GM23338 (cell line): ENCODE results near the gene TCF3. TPM values are rescaled to one million over a fixed set of nuclear protein-coding genes. Genes with fewer than 3 reads are reported as not detected.

Experiments
- ATAC-seq: fragments of 200-7000 bp; cut with Tn5 transposase; 3 replicates; pipeline ENCODE4 v1.9.1; 2020
- DNase-seq: peaks from one replicate; pipeline ENCODE4 v3.0.0-alpha.2; 2015; ENCODE audit warnings: low spot score
- H2AFZ ChIP-seq: fragments of 200-600 bp; sonication (generic); 2 replicates; pipeline ENCODE4 v1.8.0; 2016; ENCODE audit warnings: antibody characterized with exemption, mild to moderate bottlenecking, moderate library complexity
- H3F3A ChIP-seq: fragments of 200-600 bp; sonication (generic); replicated peaks from 2 replicates; pipeline ENCODE4 v1.8.0; 2017; ENCODE audit warnings: antibody characterized with exemption, mixed run types, low read depth
- H3K27ac ChIP-seq: fragments of 200-600 bp; sonication (generic); 2 replicates; pipeline ENCODE4 v1.6.1; 2016; ENCODE audit warnings: low read depth
- H3K27me3 ChIP-seq: fragments of 200-600 bp; sonication (generic); 2 replicates; pipeline ENCODE4 v1.8.0; 2016; ENCODE audit warnings: mild to moderate bottlenecking, mixed run types, moderate library complexity; ENCODE audit not compliant: insufficient read depth
- H3K36me3 ChIP-seq: fragments of 200-600 bp; sonication (generic); 2 replicates; pipeline ENCODE4 v1.8.0; 2016; ENCODE audit warnings: mild to moderate bottlenecking; ENCODE audit not compliant: insufficient read depth
- H3K4me1 ChIP-seq: fragments of 200-600 bp; sonication (generic); 2 replicates; pipeline ENCODE4 v1.8.0; 2016; ENCODE audit warnings: mild to moderate bottlenecking, moderate library complexity; ENCODE audit not compliant: insufficient read depth
- H3K4me2 ChIP-seq: fragments of 200-600 bp; sonication (generic); 2 replicates; pipeline ENCODE4 v1.7.1; 2017; ENCODE audit warnings: mixed run types
- H3K4me3 ChIP-seq: fragments of 200-600 bp; sonication (generic); 2 replicates; pipeline ENCODE4 v1.6.1; 2016; ENCODE audit warnings: mixed run types
- H3K79me2 ChIP-seq: fragments of 200-600 bp; sonication (generic); replicated peaks from 2 replicates; pipeline ENCODE4 v1.8.0; 2017; ENCODE audit warnings: mild to moderate bottlenecking; ENCODE audit not compliant: insufficient read depth
- H3K9me2 ChIP-seq: fragments of 200-600 bp; sonication (generic); 2 replicates; pipeline ENCODE4 v1.8.0; 2017; ENCODE audit not compliant: insufficient read depth
- H4K20me1 ChIP-seq: fragments of 200-600 bp; sonication (generic); replicated peaks from 2 replicates; pipeline ENCODE4 v1.8.0; 2017; ENCODE audit warnings: mild to moderate bottlenecking; ENCODE audit not compliant: insufficient read depth
- H3K27ac Mint-ChIP-seq: 2 replicates; pipeline ENCODE4 v1.8.0; 2020; ENCODE audit warnings: inconsistent platforms, mild to moderate bottlenecking, moderate library complexity, mixed read lengths
- H3K27me3 Mint-ChIP-seq: 3 replicates; pipeline ENCODE4 v1.8.0; 2022; ENCODE audit warnings: low read depth, mild to moderate bottlenecking, moderate library complexity, mixed read lengths, inconsistent platforms; ENCODE audit not compliant: insufficient read depth, poor library complexity
- H3K36me3 Mint-ChIP-seq: 3 replicates; pipeline ENCODE4 v1.8.0; 2021; ENCODE audit warnings: low read depth, mild to moderate bottlenecking, inconsistent platforms, moderate library complexity, mixed read lengths
- H3K4me1 Mint-ChIP-seq: 3 replicates; pipeline ENCODE4 v1.8.0; 2020; ENCODE audit warnings: mild to moderate bottlenecking, inconsistent platforms, mixed read lengths
- H3K4me3 Mint-ChIP-seq: 3 replicates; pipeline ENCODE4 v1.8.0; 2021; ENCODE audit warnings: moderate library complexity, mild to moderate bottlenecking, inconsistent platforms, mixed read lengths
- H3K9me3 Mint-ChIP-seq: 3 replicates; pipeline ENCODE4 v1.8.0; 2020; ENCODE audit warnings: moderate library complexity, mild to moderate bottlenecking, inconsistent platforms, mixed read lengths
- CREB1 ChIP-seq: fragments of 250-450 bp; sonication (Bioruptor Pico); IDR thresholded peaks from 2 replicates; pipeline ENCODE4 v1.5.0; 2020; ENCODE audit warnings: low read depth, mild to moderate bottlenecking, moderate library complexity
- EZH2 ChIP-seq: fragments of 200-600 bp; sonication (generic); IDR thresholded peaks from one replicate; pipeline ENCODE4 v1.8.0; 2017; ENCODE audit warnings: antibody characterized with exemption, mild to moderate bottlenecking, low read depth; ENCODE audit not compliant: unreplicated experiment
- EZH2phosphoT487 ChIP-seq: fragments of 200-600 bp; sonication (generic); IDR thresholded peaks from one replicate; pipeline ENCODE4 v1.8.1; 2018; ENCODE audit warnings: antibody characterized with exemption; ENCODE audit not compliant: unreplicated experiment
- JUNB ChIP-seq: IDR thresholded peaks from one replicate; pipeline ENCODE4 v1.6.1; 2016; ENCODE audit warnings: antibody characterized with exemption; ENCODE audit not compliant: unreplicated experiment
- NANOG ChIP-seq: IDR thresholded peaks from 2 replicates; pipeline ENCODE4 v1.6.1; 2016; ENCODE audit warnings: antibody characterized with exemption, borderline replicate concordance
- ZNF114 ChIP-seq: fragments of 250-450 bp; sonication (Bioruptor Pico); IDR thresholded peaks from 2 replicates; pipeline ENCODE4 v1.5.0; 2020; ENCODE audit warnings: mild to moderate bottlenecking, moderate library complexity
- polyA plus RNA-seq: library from polyadenylated mRNA; unstranded; fragments of >200 nt; fragmentation: Nextera tagmentation; extraction: Ambion mirVana; gene quantifications from 2 replicates; pipeline ENCODE4 v1.2.1, GENCODE V29; 2016
- total RNA-seq: library from RNA; depleted of rRNA; stranded (reverse); fragments of >200 nt; shearing (Covaris generic); gene quantifications from 2 replicates; pipeline ENCODE4 v1.2.3, GENCODE V29; 2014
- TF ChIP-seq, protein P1 (sequence below), 2 experiments: fragments of 200-600 bp in 1 of 2; sonication (generic) in 1 of 2; conservative IDR thresholded peaks; 2 replicates each; pipeline versions ENCODE4 v1.5.1 to v1.6.1; 2016 to 2017; ENCODE audit warnings: antibody characterized with exemption in 2 of 2, low read depth in 2 of 2, mild to moderate bottlenecking in 2 of 2, moderate library complexity in 1 of 2
- TF ChIP-seq, protein P2 (sequence below): IDR thresholded peaks from 2 replicates; pipeline ENCODE4 v1.6.1; 2016; ENCODE audit warnings: antibody characterized with exemption
- TF ChIP-seq, protein P3 (sequence below): IDR thresholded peaks from one replicate; pipeline ENCODE4 v1.6.1; 2018; ENCODE audit warnings: antibody characterized with exemption; ENCODE audit not compliant: unreplicated experiment

Gene TCF3
- total and polyA plus RNA-seq, 2 experiments from 2014 or later: 166 to 383 TPM

DNA sequence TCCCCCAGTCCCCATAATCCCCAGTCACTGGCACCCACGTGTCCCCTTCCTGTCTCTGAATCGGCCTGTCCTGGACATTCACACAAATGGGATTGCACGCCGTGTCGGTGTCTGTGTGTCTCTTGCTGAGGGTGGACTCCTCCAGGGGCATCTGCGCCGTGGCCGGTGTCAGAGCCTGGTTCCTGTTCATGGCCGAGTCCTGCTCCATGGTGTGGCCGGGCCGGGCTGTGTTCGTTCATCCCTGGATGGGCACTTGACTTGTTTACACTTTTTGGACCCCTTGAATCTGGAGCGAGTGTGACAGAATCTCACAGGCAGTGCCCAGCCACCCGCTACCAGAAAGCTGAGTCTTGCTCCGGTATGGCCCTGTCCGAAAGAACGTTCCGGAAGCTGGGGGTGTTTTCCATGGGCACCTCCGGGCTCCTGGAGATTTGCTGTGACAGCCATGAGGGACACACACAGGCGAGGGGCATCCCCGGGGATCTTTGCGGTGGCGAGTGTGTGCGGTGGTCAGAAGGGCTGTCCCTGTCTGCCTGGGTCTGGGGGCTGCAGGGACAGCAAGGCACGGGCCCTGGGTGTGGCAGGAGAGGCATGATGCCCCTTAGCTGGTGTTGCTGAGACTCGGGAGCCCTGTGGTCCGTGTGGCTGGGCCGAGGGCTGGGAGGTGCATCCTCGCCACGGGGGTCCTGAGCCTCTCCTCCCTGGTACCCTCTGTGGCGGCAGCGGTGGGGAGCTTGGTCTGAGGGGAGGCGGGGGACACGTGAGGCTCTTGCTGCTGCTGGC is 77.9 kb downstream of the TCF3 start:
- H3K4me1 Mint-ChIP-seq: peaks cover 6% of the 10 kb centered on the region; the same call in 2 of the 3 replicates
- Histone ChIP-seq H3K27ac (no peak overlapping the region), H4K20me1 (peaks cover under 1% of the 10 kb centered on the region; the same call in 1 of the 2 replicates), H2AFZ (no peak overlapping the region), H3K4me1 (no peaks in the 10 kb centered on the region), H3K79me2 (no peaks in the 10 kb centered on the region), H3K27me3 (peaks cover 14% of the 10 kb centered on the region), H3K36me3 (no peaks in the 10 kb centered on the region; the same call in 1 of the 2 replicates), H3K9me2 (no peaks in the 10 kb centered on the region), H3F3A (no peaks in the 10 kb centered on the region; the same call in 1 of the 2 replicates), H3K4me3 (no peak overlapping the region), H3K4me2 (no peak overlapping the region)
- TF ChIP-seq, protein P1, sequence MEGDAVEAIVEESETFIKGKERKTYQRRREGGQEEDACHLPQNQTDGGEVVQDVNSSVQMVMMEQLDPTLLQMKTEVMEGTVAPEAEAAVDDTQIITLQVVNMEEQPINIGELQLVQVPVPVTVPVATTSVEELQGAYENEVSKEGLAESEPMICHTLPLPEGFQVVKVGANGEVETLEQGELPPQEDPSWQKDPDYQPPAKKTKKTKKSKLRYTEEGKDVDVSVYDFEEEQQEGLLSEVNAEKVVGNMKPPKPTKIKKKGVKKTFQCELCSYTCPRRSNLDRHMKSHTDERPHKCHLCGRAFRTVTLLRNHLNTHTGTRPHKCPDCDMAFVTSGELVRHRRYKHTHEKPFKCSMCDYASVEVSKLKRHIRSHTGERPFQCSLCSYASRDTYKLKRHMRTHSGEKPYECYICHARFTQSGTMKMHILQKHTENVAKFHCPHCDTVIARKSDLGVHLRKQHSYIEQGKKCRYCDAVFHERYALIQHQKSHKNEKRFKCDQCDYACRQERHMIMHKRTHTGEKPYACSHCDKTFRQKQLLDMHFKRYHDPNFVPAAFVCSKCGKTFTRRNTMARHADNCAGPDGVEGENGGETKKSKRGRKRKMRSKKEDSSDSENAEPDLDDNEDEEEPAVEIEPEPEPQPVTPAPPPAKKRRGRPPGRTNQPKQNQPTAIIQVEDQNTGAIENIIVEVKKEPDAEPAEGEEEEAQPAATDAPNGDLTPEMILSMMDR (conservative IDR thresholded peaks at IDR 0.05; ENCODE audit: low read depth in 2 of 2): no peak
- TF ChIP-seq, protein P2, sequence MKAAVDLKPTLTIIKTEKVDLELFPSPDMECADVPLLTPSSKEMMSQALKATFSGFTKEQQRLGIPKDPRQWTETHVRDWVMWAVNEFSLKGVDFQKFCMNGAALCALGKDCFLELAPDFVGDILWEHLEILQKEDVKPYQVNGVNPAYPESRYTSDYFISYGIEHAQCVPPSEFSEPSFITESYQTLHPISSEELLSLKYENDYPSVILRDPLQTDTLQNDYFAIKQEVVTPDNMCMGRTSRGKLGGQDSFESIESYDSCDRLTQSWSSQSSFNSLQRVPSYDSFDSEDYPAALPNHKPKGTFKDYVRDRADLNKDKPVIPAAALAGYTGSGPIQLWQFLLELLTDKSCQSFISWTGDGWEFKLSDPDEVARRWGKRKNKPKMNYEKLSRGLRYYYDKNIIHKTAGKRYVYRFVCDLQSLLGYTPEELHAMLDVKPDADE: no peak
- no peak for TF ChIP-seq NANOG
- TF ChIP-seq EZH2phosphoT487: no peak
- no peak for TF ChIP-seq JUNB
- no peak for TF ChIP-seq ZNF114 (CRISPR knock-in tag)
- no peak for TF ChIP-seq CREB1 (CRISPR knock-in tag)
- TF ChIP-seq, protein P3, sequence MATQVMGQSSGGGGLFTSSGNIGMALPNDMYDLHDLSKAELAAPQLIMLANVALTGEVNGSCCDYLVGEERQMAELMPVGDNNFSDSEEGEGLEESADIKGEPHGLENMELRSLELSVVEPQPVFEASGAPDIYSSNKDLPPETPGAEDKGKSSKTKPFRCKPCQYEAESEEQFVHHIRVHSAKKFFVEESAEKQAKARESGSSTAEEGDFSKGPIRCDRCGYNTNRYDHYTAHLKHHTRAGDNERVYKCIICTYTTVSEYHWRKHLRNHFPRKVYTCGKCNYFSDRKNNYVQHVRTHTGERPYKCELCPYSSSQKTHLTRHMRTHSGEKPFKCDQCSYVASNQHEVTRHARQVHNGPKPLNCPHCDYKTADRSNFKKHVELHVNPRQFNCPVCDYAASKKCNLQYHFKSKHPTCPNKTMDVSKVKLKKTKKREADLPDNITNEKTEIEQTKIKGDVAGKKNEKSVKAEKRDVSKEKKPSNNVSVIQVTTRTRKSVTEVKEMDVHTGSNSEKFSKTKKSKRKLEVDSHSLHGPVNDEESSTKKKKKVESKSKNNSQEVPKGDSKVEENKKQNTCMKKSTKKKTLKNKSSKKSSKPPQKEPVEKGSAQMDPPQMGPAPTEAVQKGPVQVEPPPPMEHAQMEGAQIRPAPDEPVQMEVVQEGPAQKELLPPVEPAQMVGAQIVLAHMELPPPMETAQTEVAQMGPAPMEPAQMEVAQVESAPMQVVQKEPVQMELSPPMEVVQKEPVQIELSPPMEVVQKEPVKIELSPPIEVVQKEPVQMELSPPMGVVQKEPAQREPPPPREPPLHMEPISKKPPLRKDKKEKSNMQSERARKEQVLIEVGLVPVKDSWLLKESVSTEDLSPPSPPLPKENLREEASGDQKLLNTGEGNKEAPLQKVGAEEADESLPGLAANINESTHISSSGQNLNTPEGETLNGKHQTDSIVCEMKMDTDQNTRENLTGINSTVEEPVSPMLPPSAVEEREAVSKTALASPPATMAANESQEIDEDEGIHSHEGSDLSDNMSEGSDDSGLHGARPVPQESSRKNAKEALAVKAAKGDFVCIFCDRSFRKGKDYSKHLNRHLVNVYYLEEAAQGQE: no peak
- TF ChIP-seq EZH2: no peak
- no peak for DNase-seq
- peaks cover 6% of the 10 kb centered on the region for H3K9me3 Mint-ChIP-seq
- no peak overlapping the region for H3K4me3 Mint-ChIP-seq
- no peak; the same call in 2 of the 3 replicates for ATAC-seq
- H3K27ac Mint-ChIP-seq: no peak overlapping the region
- H3K27me3 Mint-ChIP-seq: peaks cover 39% of the 10 kb centered on the region
- H3K36me3 Mint-ChIP-seq: peaks cover 12% of the 10 kb centered on the region
